ENCODE measurements around the gene PRIM1. TPM values are rescaled to one million over a fixed set of nuclear protein-coding genes. Genes with fewer than 3 reads are reported as not detected.

PRIM1 gene
- total RNA-seq (2016; rRNA removed; fragmentation: Illumina TruSeq; extraction: Trizol) = 47.3 and 67.0 TPM in 2 replicates
- total RNA-seq (2016; cell fraction: cytosol; rRNA removed; fragmentation: Illumina TruSeq; extraction: Trizol; ENCODE audit: low read depth) = 14.0 and 14.2 TPM in 2 replicates
- total RNA-seq (2016; cell fraction: insoluble cytoplasmic fraction; rRNA removed; fragmentation: Illumina TruSeq; extraction: Trizol) = 47.6 and 69.6 TPM in 2 replicates
- 17.8 and 19.7 TPM in 2 replicates for total RNA-seq (2016; cell fraction: membrane; rRNA removed; fragmentation: Illumina TruSeq; extraction: Trizol)
- total RNA-seq (2016; cell fraction: nucleus; rRNA removed; fragmentation: Illumina TruSeq; extraction: Trizol) = 33.7 and 38.1 TPM in 2 replicates
- polyA plus RNA-seq (2011; rRNA removed) = 18.1 and 30.0 TPM in 2 replicates
- 15.5 and 16.8 TPM in 2 replicates for polyA plus RNA-seq (2011; cell fraction: cytosol; rRNA removed)
- polyA plus RNA-seq (2011; cell fraction: nucleus; rRNA removed) = 20.7 and 23.5 TPM in 2 replicates
- 15.2 and 26.9 TPM in 2 replicates for polyA plus RNA-seq (2012)
- 5.4 and 7.7 TPM in 2 replicates for polyA plus RNA-seq (2016; cell fraction: cytosol; fragmentation: Illumina TruSeq; extraction: Trizol; ENCODE audit: low read depth)
- polyA plus RNA-seq (2016; cell fraction: insoluble cytoplasmic fraction; fragmentation: Illumina TruSeq; extraction: Trizol; ENCODE audit: low read depth) = 50.8 and 55.2 TPM in 2 replicates
- polyA plus RNA-seq (2016; cell fraction: membrane; fragmentation: Illumina TruSeq; extraction: Trizol; ENCODE audit: low read depth) = 11.4 and 12.6 TPM in 2 replicates
- 35.2 and 36.7 TPM in 2 replicates for polyA plus RNA-seq (2016; cell fraction: nucleus; fragmentation: Illumina TruSeq; extraction: Trizol; ENCODE audit: insufficient read depth, low read depth)
- 12.4 and 36.9 TPM in 2 replicates for polyA minus RNA-seq (2011; rRNA and poly(A)+ RNA removed; ENCODE audit: low replicate concordance)
- polyA minus RNA-seq (2011; cell fraction: cytosol; rRNA and poly(A)+ RNA removed) = 8.9 and 11.9 TPM in 2 replicates
- 28.3 and 28.5 TPM in 2 replicates for polyA minus RNA-seq (2011; cell fraction: nucleus; rRNA and poly(A)+ RNA removed)
- percentile 66 among the genes with signal in this experiment for Bru-seq, nascent RNA
- percentile 64 among the genes with signal in this experiment for BruChase-seq, experiment 1, labeled RNA remaining after a 6-hour chase
- BruChase-seq, experiment 2, labeled RNA remaining after a 2-hour chase = percentile 64 among the genes with signal in this experiment
- long read RNA-seq, experiment 1, transcript PRIM1-201 (13 exons, 1,393 nt) = major isoform, 13 of 31 reads
- long read RNA-seq, experiment 1, partial matches to known transcripts = 12 of 31 reads
- long read RNA-seq, experiment 1, other reads (novel, unspliced or antisense) = 5 of 31 reads
- long read RNA-seq, experiment 2, partial matches to known transcripts = 3 of 25 reads
- long read RNA-seq, experiment 2, other reads (novel, unspliced or antisense) = 21 of 25 reads

DNA sequence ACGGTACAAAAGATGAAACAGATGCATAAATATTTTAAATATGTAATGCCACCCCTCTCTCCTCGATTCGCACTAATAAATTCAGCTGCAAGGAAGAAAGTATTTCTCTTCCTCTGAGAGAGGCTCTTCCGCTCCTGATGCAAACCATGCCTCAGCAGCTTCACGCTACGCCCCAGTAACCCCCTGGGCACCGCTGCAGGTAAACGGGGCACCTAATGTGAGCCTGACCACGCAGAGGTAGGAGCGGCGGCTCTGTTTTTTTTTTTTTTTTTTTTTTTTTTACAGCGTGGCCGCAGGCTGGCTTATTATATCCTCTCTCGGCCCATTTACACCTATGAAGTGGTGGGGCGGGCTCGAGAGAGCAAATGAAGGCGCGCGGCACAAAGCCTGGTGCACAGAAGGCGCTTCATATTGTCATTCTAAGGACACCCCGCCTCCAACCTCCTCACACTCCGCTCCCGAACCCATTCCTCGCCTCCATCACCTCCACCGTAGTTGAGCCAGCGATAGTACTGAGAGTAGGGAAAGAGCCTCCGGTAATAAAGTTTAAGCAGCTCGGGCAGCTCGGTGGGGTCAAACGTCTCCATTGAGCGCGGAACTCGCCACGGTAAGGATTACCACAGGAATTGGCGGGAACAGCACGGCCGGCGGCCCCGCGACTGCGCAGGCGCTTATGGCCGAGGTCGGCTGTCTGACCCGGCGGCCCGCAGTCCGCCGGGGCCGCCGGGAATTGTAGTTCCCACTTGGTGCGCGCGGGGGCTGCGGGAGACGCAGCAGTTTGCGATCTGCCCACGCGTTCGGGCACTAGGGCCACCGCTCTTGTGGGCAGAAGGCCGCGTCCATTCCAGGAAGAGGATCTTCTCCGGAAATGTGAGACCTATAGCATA, at the start of gene PRIM1:
TSS of gene PRIM1 (minus strand) at position 612 of the 887 bp plus-strand sequence. CDS start at position 587, 25 bp downstream.
- Histone ChIP-seq H2AFZ (ENCODE audit: low read length) (peak within 1 kb of the TSS; percentile 40), H3K9me3 (ENCODE audit: low read length) (no peaks in the 10 kb centered on the region), H3K4me2 (ENCODE audit: low read depth, low read length) (peak within 1 kb of the TSS; percentile 85), H3K27ac (ENCODE audit: extremely low read length, insufficient read depth, low read length) (peak within 1 kb of the TSS; percentile 83), H3K79me2 (ENCODE audit: insufficient read depth, low read length) (peaks cover 5% of the 10 kb centered on the region), H3K4me3 (replicated peaks in 1 of 3; ENCODE audit: insufficient read depth in 1 of 3, low read depth in 2 of 3, low read length in 3 of 3) (peak within 1 kb of the TSS; percentile 63 to 86 (median 85)), H3K27me3 (ENCODE audit: control insufficient read depth in 1 of 2, insufficient read depth in 2 of 2, low read length in 2 of 2) (no peaks in the 10 kb centered on the region), H3K9ac (ENCODE audit: insufficient read depth, low read depth, low read length) (peak within 1 kb of the TSS; percentile 78), H4K20me1 (ENCODE audit: insufficient read depth, low read length) (no peaks in the 10 kb centered on the region), H3K4me1 (ENCODE audit: insufficient read depth, low read length) (peaks cover 30% of the 10 kb centered on the region), H3K36me3 (replicated peaks in 1 of 2; ENCODE audit: control insufficient read depth in 1 of 2, insufficient read depth in 2 of 2, low read length in 2 of 2) (peaks cover 1% of the 10 kb centered on the region in 2 experiments; a peak in 1 of 5 replicates)
- BruUV-seq (replicated peaks) = TSS peak; percentile 71
- POLR2A ChIA-PET = interaction anchor here (0.6 to 2.3 kb wide), 6 partner anchors 23 to 624 kb away, joined by 3 to 13 read pairs (median 3); partner anchors contain the start of genes NACA and STAT6
- no peak for FAIRE-seq
- peak; percentile 65 for DNase-seq (ENCODE audit: low spot score)
- in situ Hi-C loops (cut with HindIII; ENCODE audit: extremely low pct_ligation_motif_present, low pct_unique_long_range_greater_than_20kb) = no loop called here
- peak; percentile 92 for ATAC-seq
- WGBS (ENCODE audit: low lambda C conversion rate) = under 1% methylated on average over 36 of the region's 64 CpGs
- intact Hi-C loops (cut with micrococcal nuclease; ENCODE audit: unreplicated experiment) = loop anchor here (2.0 to 10.0 kb wide), 3 partner anchors 27 to 703 kb away; partner anchors contain the start of genes GLI1, INHBE and NACA
- CTCF ChIA-PET (ENCODE audit: low intra/inter-chr PET ratio, low total read pairs) = no interaction called here
- no peak for TF ChIP-seq HNF4G (IDR thresholded peaks at IDR 0.05; ENCODE audit: borderline replicate concordance, low read depth, low read length)
- no peak for TF ChIP-seq HNF4G (CRISPR knock-in tag; IDR thresholded peaks at IDR 0.05; ENCODE audit: borderline replicate concordance, low read depth)
- TF ChIP-seq NFE2L1 (CRISPR knock-in tag; IDR thresholded peaks at IDR 0.05; ENCODE audit: borderline replicate concordance) = no peak
- no peak for TF ChIP-seq SP4 (CRISPR knock-in tag; IDR thresholded peaks at IDR 0.05)
- TF ChIP-seq E2F5 (CRISPR knock-in tag; conservative IDR thresholded peaks at IDR 0.05) = peak; percentile 53; the same call in 1 of the 2 replicates
- no peak; the same call in 1 of the 2 replicates for TF ChIP-seq ZSCAN5A (CRISPR knock-in tag; IDR thresholded peaks at IDR 0.05; ENCODE audit: borderline replicate concordance)
- TF ChIP-seq PATZ1 (CRISPR knock-in tag; IDR thresholded peaks at IDR 0.05) = peak; percentile 57
- no peak for TF ChIP-seq NCOA5 (CRISPR knock-in tag; IDR thresholded peaks at IDR 0.05)
- peak; percentile 78 for TF ChIP-seq SAP130 (CRISPR knock-in tag; IDR thresholded peaks at IDR 0.05; ENCODE audit: low read depth)
- TF ChIP-seq ZNF432 (CRISPR knock-in tag; IDR thresholded peaks at IDR 0.05; ENCODE audit: borderline replicate concordance) = no peak
- TF ChIP-seq IKZF5 (CRISPR knock-in tag; IDR thresholded peaks at IDR 0.05) = peak; percentile 65
